MM.1S (cell line): ENCODE measurements around the gene CLPTM1L.

Experiments used
- DNase-seq: peaks from one replicate; pipeline ENCODE4 v3.0.0-alpha.2; 2015
- H2AFZ ChIP-seq: fragments of 300-600 bp; sonication (generic); 2 replicates; pipeline ENCODE4 v1.6.0; 2016; ENCODE audit warnings: antibody characterized with exemption, low read length
- H3F3A ChIP-seq: fragments of 300-600 bp; sonication (generic); 2 replicates; pipeline ENCODE4 v1.6.1; 2016; ENCODE audit warnings: mild to moderate bottlenecking, antibody characterized with exemption, low read length, moderate library complexity, mixed read lengths; ENCODE audit not compliant: insufficient read depth
- H3K27ac ChIP-seq: fragments of 300-600 bp; sonication (generic); 2 replicates; pipeline ENCODE4 v1.5.1; 2016; ENCODE audit warnings: mild to moderate bottlenecking, low read length
- H3K27me3 ChIP-seq: fragments of 300-600 bp; sonication (generic); replicated peaks from 2 replicates; pipeline ENCODE4 v1.6.0; 2016; ENCODE audit warnings: low read length; ENCODE audit not compliant: insufficient read depth
- H3K36me3 ChIP-seq: fragments of 300-600 bp; sonication (generic); replicated peaks from 2 replicates; pipeline ENCODE4 v1.6.1; 2016; ENCODE audit warnings: mild to moderate bottlenecking, low read length, mixed read lengths; ENCODE audit not compliant: insufficient read depth
- H3K4me1 ChIP-seq: fragments of 300-600 bp; sonication (generic); 2 replicates; pipeline ENCODE4 v1.6.1; 2016; ENCODE audit warnings: low read length, mixed read lengths
- H3K4me2 ChIP-seq: fragments of 300-600 bp; sonication (generic); 2 replicates; pipeline ENCODE4 v1.6.0; 2016; ENCODE audit warnings: low read depth, low read length
- H3K4me3 ChIP-seq: fragments of 300-600 bp; sonication (generic); 2 replicates; pipeline ENCODE4 v1.5.1; 2016; ENCODE audit warnings: low read length, mixed read lengths
- H3K79me2 ChIP-seq: fragments of 300-600 bp; sonication (generic); 2 replicates; pipeline ENCODE4 v1.6.1; 2016; ENCODE audit warnings: mixed run types, low read length, mixed read lengths
- H3K9ac ChIP-seq: fragments of 300-600 bp; sonication (generic); 2 replicates; pipeline ENCODE4 v1.6.1; 2016; ENCODE audit warnings: low read length, mixed read lengths
- H3K9me2 ChIP-seq: fragments of 300-600 bp; sonication (generic); replicated peaks from 2 replicates; pipeline ENCODE4 v1.6.1; 2016; ENCODE audit warnings: mild to moderate bottlenecking, low read length, mixed read lengths; ENCODE audit not compliant: insufficient read depth
- H3K9me3 ChIP-seq: fragments of 300-600 bp; sonication (generic); replicated peaks from 2 replicates; pipeline ENCODE4 v1.6.1; 2016; ENCODE audit warnings: mild to moderate bottlenecking, low read length, mixed read lengths; ENCODE audit not compliant: insufficient read depth
- H4K20me1 ChIP-seq: fragments of 300-600 bp; sonication (generic); 2 replicates; pipeline ENCODE4 v1.6.1; 2016; ENCODE audit warnings: mild to moderate bottlenecking, low read length, moderate library complexity, mixed read lengths; ENCODE audit not compliant: insufficient read depth
- CTCF ChIP-seq: fragments of 300-600 bp; sonication (generic); IDR thresholded peaks from 2 replicates; pipeline ENCODE4 v1.5.1; 2016; ENCODE audit warnings: antibody characterized with exemption, low read length, mixed read lengths
- EZH2 ChIP-seq: fragments of 300-600 bp; sonication (generic); optimal IDR thresholded peaks from 2 replicates; pipeline ENCODE3; 2017; ENCODE audit warnings: low read depth, mild to moderate bottlenecking, antibody characterized with exemption, low read length, mixed read lengths
- EZH2phosphoT487 ChIP-seq: fragments of 300-600 bp; sonication (generic); IDR thresholded peaks from 2 replicates; pipeline ENCODE4 v1.6.1; 2018; ENCODE audit warnings: antibody characterized with exemption, low read length

Gene CLPTM1L

GRCh38 chr5:1338506-1339070 lies 6.3 kb downstream of the CLPTM1L start:
- peaks cover 67% of the 10 kb centered on the region for H3K36me3 ChIP-seq
- H3K79me2 ChIP-seq, result peaks cover 100% of the 10 kb centered on the region

GRCh38 chr5:1338196-1338490 lies 6.8 kb downstream of the CLPTM1L start:
- peaks cover 73% of the 10 kb centered on the region for H3F3A ChIP-seq
- TF ChIP-seq CTCF (no peak), EZH2phosphoT487 (no peak), EZH2 (no peak)
- H3K9ac ChIP-seq, result no peak overlapping the region
- H3K4me2 ChIP-seq, result peak overlapping the region; percentile 34; the same call in 1 of the 2 replicates
- peaks cover 67% of the 10 kb centered on the region for H3K36me3 ChIP-seq
- H3K79me2 ChIP-seq, result peaks cover 100% of the 10 kb centered on the region
- H3K4me3 ChIP-seq, result no peak overlapping the region
- H4K20me1 ChIP-seq, result peaks cover 4% of the 10 kb centered on the region; the same call in 1 of the 2 replicates
- DNase-seq, result no peak
- H3K9me3 ChIP-seq, result no peaks in the 10 kb centered on the region
- no peak overlapping the region for H2AFZ ChIP-seq
- no peaks in the 10 kb centered on the region for H3K9me2 ChIP-seq
- H3K27me3 ChIP-seq, result no peaks in the 10 kb centered on the region
- H3K27ac ChIP-seq, result peak overlapping the region; percentile 90; the same call in 1 of the 2 replicates
- peaks cover 62% of the 10 kb centered on the region for H3K4me1 ChIP-seq

More at GRCh38 chr5:1338506-1339070, 6.3 kb downstream of the CLPTM1L start:
- peaks cover 62% of the 10 kb centered on the region for H3K4me1 ChIP-seq
- no peak for DNase-seq
- peak overlapping the region; percentile 34 for H3K4me2 ChIP-seq
- no peak overlapping the region; the same call in 1 of the 2 replicates for H3K4me3 ChIP-seq
- TF ChIP-seq CTCF (no peak), EZH2phosphoT487 (no peak), EZH2 (no peak)
- no peaks in the 10 kb centered on the region for H3K9me2 ChIP-seq
- no peak overlapping the region for H3K9ac ChIP-seq
- 0 out of 2 replicates have a peak, but pooled peaks cover under 1% of the 10 kb centered on the region for H4K20me1 ChIP-seq
- H2AFZ ChIP-seq, result no peak overlapping the region
- H3K27me3 ChIP-seq, result no peaks in the 10 kb centered on the region
- peak overlapping the region; percentile 90; the same call in 1 of the 2 replicates for H3K27ac ChIP-seq
- H3K9me3 ChIP-seq, result no peaks in the 10 kb centered on the region
- peaks cover 74% of the 10 kb centered on the region for H3F3A ChIP-seq

- Histone ChIP-seq H3K4me2 (peak overlapping the region; percentile 34; the same call in 1 of the 2 replicates), H3K36me3 (peaks cover 68% of the 10 kb centered on the region), H3K9me2 (no peaks in the 10 kb centered on the region), H3K4me1 (peaks cover 62% of the 10 kb centered on the region), H4K20me1 (peaks cover 5% of the 10 kb centered on the region; the same call in 1 of the 2 replicates), H2AFZ (no peak overlapping the region), H3K4me3 (no peak overlapping the region), H3K27ac (peak overlapping the region; percentile 90; the same call in 1 of the 2 replicates), H3K79me2 (peaks cover 100% of the 10 kb centered on the region), H3K9me3 (no peaks in the 10 kb centered on the region), H3K9ac (peak overlapping the region; percentile 46; the same call in 1 of the 2 replicates), H3F3A (peaks cover 70% of the 10 kb centered on the region), H3K27me3 (no peaks in the 10 kb centered on the region)
- TF ChIP-seq CTCF (no peak), EZH2 (no peak), EZH2phosphoT487 (no peak)
- DNase-seq, result no peak
Measured at GRCh38 chr5:1337489-1338195, 7.3 kb downstream of the CLPTM1L start.
